Heart right ventricle (tissue), 16 donors: Measurements from ENCODE around the gene TSPAN16. TPM values are rescaled to one million over a fixed set of nuclear protein-coding genes. Genes with fewer than 3 reads are reported as not detected.

Experiments
- ATAC-seq, 8 donors: fragments of 200-7000 bp; cut with Tn5 transposase; one replicate each; pipeline ENCODE4 v1.9.1; 2020; ENCODE audit warnings: mild to moderate bottlenecking in 8 of 8, moderate library complexity in 8 of 8, moderate number of reproducible peaks in 1 of 8
- DNase-seq, 2 donors: peaks; one replicate each; pipeline ENCODE4 v3.0.0-alpha.2; 2020
- H3K27ac ChIP-seq, 10 donors: fragments of 200-600 bp; sonication (generic) in 2 of 10; one replicate each; pipeline versions ENCODE4 v1.5.0 to v1.8.0; 2020 to 2022; ENCODE audit warnings: mild to moderate bottlenecking in 3 of 10
- H3K27me3 ChIP-seq, 7 donors: fragments of 200-600 bp; one replicate each; pipeline ENCODE4 v1.8.0; 2021 to 2022; ENCODE audit warnings: mild to moderate bottlenecking in 2 of 7
- H3K36me3 ChIP-seq, 9 donors: fragments of 200-600 bp; sonication (generic) in 1 of 9; one replicate each; pipeline versions ENCODE4 v1.5.0 to v1.8.0; 2020 to 2022; ENCODE audit warnings: mild to moderate bottlenecking in 2 of 9
- H3K4me1 ChIP-seq, 9 donors: fragments of 200-600 bp; sonication (generic) in 1 of 9; one replicate each; pipeline versions ENCODE4 v1.5.0 to v1.8.0; 2020 to 2022; ENCODE audit warnings: mild to moderate bottlenecking in 4 of 9
- H3K4me3 ChIP-seq, 10 donors: fragments of 200-600 bp; sonication (generic) in 2 of 10; one replicate each; pipeline versions ENCODE4 v1.5.0 to v1.8.0; 2020 to 2022; ENCODE audit warnings: mild to moderate bottlenecking in 7 of 10, moderate library complexity in 2 of 10
- H3K9me3 ChIP-seq, 11 donors: fragments of 200-600 bp in 10 of 11; sonication (generic) in 2 of 11; one replicate each; pipeline versions ENCODE4 v1.5.0 to v1.8.0; 2013 to 2022; ENCODE audit warnings: mild to moderate bottlenecking in 2 of 11, control low read depth in 1 of 11, moderate library complexity in 1 of 11
- WGBS, 2 donors: extraction: QIAGEN DNeasy Blood & Tissue Kit; methylation state at CpG; one replicate each; pipeline ENCODE4 v1.1.7; 2013; ENCODE audit warnings: inconsistent platforms in 1 of 2; 5-methylcytosine and 5-hydroxymethylcytosine counted together
- intact Hi-C, 10 donors: fragments of 100-400 bp; cut with DNase I; formaldehyde crosslinking; loops; one replicate each; pipeline versions ENCODE4 v1.11.1 to v1.14.2; 2022
- polyA plus RNA-seq, 2 donors: library from polyadenylated mRNA; stranded (reverse); fragments of 200-250 nt; gene quantifications; one replicate each; pipeline ENCODE4 v1.2.3, GENCODE V29; 2013
- total RNA-seq, 10 donors: library from RNA; stranded (reverse); fragmentation: NEBNext Ultra II Directional in 3 of 10; extraction: Animal tissue kit (Norgen Biotek cat#: 25700) in 3 of 10; gene quantifications; one replicate each; pipeline versions ENCODE4 v1.2.1 to v1.2.4, GENCODE V29; 2021 to 2023
- TF ChIP-seq, protein P1 (sequence below), 9 donors: fragments of 200-600 bp; sonication (generic) in 2 of 9; IDR thresholded peaks; one replicate each; pipeline versions ENCODE4 v1.5.0 to v1.8.0; 2021 to 2022; ENCODE audit warnings: antibody characterized with exemption in 9 of 9, mild to moderate bottlenecking in 5 of 9, moderate library complexity in 1 of 9
- donor health status: Arrhythmogenic right ventricular cardiomyopathy.
- donor health status: ischemic (EF 13 %, LVEDD 7.1; RV severe dilation, severe dysfunction).
- donor health status: healthy with polysubstance abuse.
- donor health status: DM: no; HTN: yes; CAD: no.
- donor health status: DM: no; HTN: no; CAD: no.
- donor health status: ischemic (EF 25% LVEDD 6.9; RV normal size, moderate dysfunction).
- donor health status: ischemic (EF 25% LVEDD 5.7; RV mildly dilated, moderate dysfunction).
- donor health status: healthy.
- donor health status: DM: yes; HTN: yes; CAD: no.
- donor health status: Ischemic cardiomyopathy.
- donor health status: ischemic (EF 35%, LVEDD 5.7; RV mildly dilated, moderate dysfunction).
- donor health status: nonischemic (EF 11% LVEDD 7.7; RV severe dilation, severe dysfunction).
- donor health status: DM: yes; HTN: yes; CAD: no.
- donor health status: PGD.
- donor health status: ischemic (EF 29% LVEDD 5.4; RV normal size, mild dysfunction).
- donor health status: nonischemic (EF 23%, LVEDD 6.1; RV moderate dilation, normal function).

The TSPAN16 gene
- total and polyA plus RNA-seq, 12 donors, result not detected

DNA sequence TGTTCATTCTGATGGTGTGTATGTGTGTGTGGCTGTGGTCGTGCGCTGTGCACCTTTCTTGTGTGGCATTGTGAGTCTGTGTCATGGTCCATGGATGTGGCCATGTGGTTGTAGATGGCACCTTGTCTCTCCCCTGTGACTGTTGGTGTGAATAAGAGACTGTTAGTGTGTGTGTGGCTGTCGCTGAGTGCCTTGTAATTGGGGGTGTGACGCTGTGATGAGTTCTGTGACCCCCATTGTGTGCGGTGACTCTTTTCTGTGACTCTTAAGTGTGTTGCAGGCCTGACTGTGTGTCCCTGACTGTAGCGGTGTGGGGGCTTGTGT, 60.1 kb downstream of the TSPAN16 start:
- Histone ChIP-seq H3K9me3 (no peaks in the 10 kb centered on the region), H3K27ac (peak overlapping the region in 5 of 10 donors; percentile 30 to 86 (median 63)), H3K36me3 (peaks cover 0 to 29% (median 0%) of the 10 kb centered on the region in 9 donors), H3K27me3 (no peaks in the 10 kb centered on the region), H3K4me1 (peaks cover 0 to 17% (median 6%) of the 10 kb centered on the region in 9 donors), H3K4me3 (peak overlapping the region; percentile 51 to 71 (median 64))
- 80 to 84% methylated on average over 6 of the region's 6 CpGs for WGBS, 2 donors
- intact Hi-C loops, result loop anchor here in 1 of 10 donors (10.0 kb wide), 1 partner anchor 61 kb away; the partner anchor contains the start of gene TSPAN16
- TF ChIP-seq, protein P1, sequence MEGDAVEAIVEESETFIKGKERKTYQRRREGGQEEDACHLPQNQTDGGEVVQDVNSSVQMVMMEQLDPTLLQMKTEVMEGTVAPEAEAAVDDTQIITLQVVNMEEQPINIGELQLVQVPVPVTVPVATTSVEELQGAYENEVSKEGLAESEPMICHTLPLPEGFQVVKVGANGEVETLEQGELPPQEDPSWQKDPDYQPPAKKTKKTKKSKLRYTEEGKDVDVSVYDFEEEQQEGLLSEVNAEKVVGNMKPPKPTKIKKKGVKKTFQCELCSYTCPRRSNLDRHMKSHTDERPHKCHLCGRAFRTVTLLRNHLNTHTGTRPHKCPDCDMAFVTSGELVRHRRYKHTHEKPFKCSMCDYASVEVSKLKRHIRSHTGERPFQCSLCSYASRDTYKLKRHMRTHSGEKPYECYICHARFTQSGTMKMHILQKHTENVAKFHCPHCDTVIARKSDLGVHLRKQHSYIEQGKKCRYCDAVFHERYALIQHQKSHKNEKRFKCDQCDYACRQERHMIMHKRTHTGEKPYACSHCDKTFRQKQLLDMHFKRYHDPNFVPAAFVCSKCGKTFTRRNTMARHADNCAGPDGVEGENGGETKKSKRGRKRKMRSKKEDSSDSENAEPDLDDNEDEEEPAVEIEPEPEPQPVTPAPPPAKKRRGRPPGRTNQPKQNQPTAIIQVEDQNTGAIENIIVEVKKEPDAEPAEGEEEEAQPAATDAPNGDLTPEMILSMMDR (IDR thresholded peaks at IDR 0.05), result no peak
- no peak for DNase-seq
- ATAC-seq, result no peak

GRCh38 chr19:11356676-11357550, 61.0 kb downstream of the TSPAN16 start:
- Histone ChIP-seq H3K9me3 (no peaks in the 10 kb centered on the region), H3K27ac (no peak overlapping the region), H3K4me1 (peaks cover 0 to 23% (median 6%) of the 10 kb centered on the region in 9 donors), H3K36me3 (peaks cover 0 to 36% (median 0%) of the 10 kb centered on the region in 9 donors), H3K4me3 (no peak overlapping the region), H3K27me3 (no peaks in the 10 kb centered on the region)
- WGBS, 2 donors, result 81 to 83% methylated on average over 11 of the region's 11 CpGs
- ATAC-seq (no peak), DNase-seq (no peak)
- intact Hi-C loops, result loop anchor here in 1 of 10 donors (10.0 kb wide), 1 partner anchor 62 kb away; the partner anchor contains the start of gene TSPAN16
- TF ChIP-seq, protein P1 (IDR thresholded peaks at IDR 0.05), result no peak

DNA sequence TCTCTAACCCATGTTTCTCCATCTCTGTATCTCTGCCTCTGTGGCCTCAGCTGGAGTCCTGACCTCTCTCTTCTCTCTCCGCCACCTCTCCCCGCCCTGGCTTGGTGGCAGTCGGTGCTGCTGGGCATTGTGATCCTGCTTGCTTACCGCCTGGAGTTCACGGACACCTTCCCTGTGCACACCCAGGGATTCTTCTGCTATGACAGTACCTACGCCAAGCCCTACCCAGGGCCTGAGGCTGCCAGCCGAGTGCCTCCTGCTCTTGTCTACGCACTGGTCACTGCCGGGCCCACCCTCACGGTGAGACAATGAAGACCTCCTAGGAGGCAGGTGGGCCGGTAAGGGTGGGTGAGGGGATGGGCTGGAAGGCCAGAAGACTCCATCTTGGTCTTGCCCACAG, 63.5 kb downstream of the TSPAN16 start:
- Histone ChIP-seq H3K9me3 (no peaks in the 10 kb centered on the region), H3K4me3 (no peak overlapping the region), H3K27me3 (no peaks in the 10 kb centered on the region), H3K36me3 (peaks cover 0 to 61% (median 4%) of the 10 kb centered on the region in 9 donors), H3K27ac (no peak overlapping the region), H3K4me1 (peaks cover 0 to 23% (median 6%) of the 10 kb centered on the region in 9 donors)
- intact Hi-C loops, result loop anchor here in 1 of 10 donors (10.0 kb wide), 1 partner anchor 65 kb away; the partner anchor contains the start of gene TSPAN16
- DNase-seq (no peak), ATAC-seq (no peak)
- TF ChIP-seq, protein P1 (IDR thresholded peaks at IDR 0.05), result no peak
- WGBS, 2 donors, result 88 to 90% methylated on average over 11 of the region's 11 CpGs

- no peaks in the 10 kb centered on the region for H3K9me3 ChIP-seq
- intact Hi-C loops, result no loop called here
- H3K36me3 ChIP-seq, result peaks cover 0 to 71% (median 4%) of the 10 kb centered on the region in 9 donors
- TF ChIP-seq, protein P1 (IDR thresholded peaks at IDR 0.05), result no peak
- peak in 1 of 2 donors; percentile 52 for DNase-seq
- H3K4me3 ChIP-seq, result peak overlapping the region in 1 of 10 donors; percentile 20
- WGBS, 2 donors, result 31 to 54% methylated on average over 43 of the region's 43 CpGs
- peaks cover 0 to 10% (median 2%) of the 10 kb centered on the region in 9 donors for H3K4me1 ChIP-seq
- H3K27me3 ChIP-seq, result no peaks in the 10 kb centered on the region
- peak in 5 of 8 donors; percentile 9 to 50 (median 26) for ATAC-seq
- no peak overlapping the region for H3K27ac ChIP-seq
Measured at GRCh38 chr19:11361037-11361770, 65.2 kb downstream of the TSPAN16 start.
